ENCODE data around the gene MAL. TPM values are rescaled to one million over a fixed set of nuclear protein-coding genes. Genes with fewer than 3 reads are reported as not detected.
A peak's percentile ranks its signal among the peaks of the same experiment; 100 is the strongest.

Gene MAL
- total RNA-seq, 1 donor from 2014 or later, result 250 TPM

- Mint-ChIP-seq H3K4me3 (no peak overlapping the region), H3K4me1 (ENCODE audit: unreplicated experiment) (no peaks in the 10 kb centered on the region), H3K27me3 (no peaks in the 10 kb centered on the region), H3K27ac (no peak overlapping the region), H3K36me3 (no peaks in the 10 kb centered on the region), H3K9me3 (no peaks in the 10 kb centered on the region)
- no peak for TF ChIP-seq CTCF (conservative IDR thresholded peaks at IDR 0.05)
- no peak for DNase-seq (ENCODE audit: extremely low spot score, unreplicated experiment)
Measured at GRCh38 chr2:95071856-95072255, 46.3 kb downstream of the MAL start.

- Mint-ChIP-seq H3K4me3 (no peak overlapping the region), H3K27ac (no peak overlapping the region), H3K27me3 (peaks cover 2% of the 10 kb centered on the region), H3K9me3 (no peaks in the 10 kb centered on the region), H3K36me3 (no peaks in the 10 kb centered on the region), H3K4me1 (ENCODE audit: unreplicated experiment) (peaks cover 3% of the 10 kb centered on the region)
- DNase-seq (ENCODE audit: extremely low spot score, unreplicated experiment), result no peak
- no peak for TF ChIP-seq CTCF (conservative IDR thresholded peaks at IDR 0.05)
Measured at GRCh38 chr2:95072424-95072823, 46.9 kb downstream of the MAL start.

- no peaks in the 10 kb centered on the region for H3K9me3 Mint-ChIP-seq
- H3K27ac Mint-ChIP-seq, result no peak overlapping the region
- peaks cover 5% of the 10 kb centered on the region for H3K4me1 Mint-ChIP-seq (ENCODE audit: unreplicated experiment)
- no peak for TF ChIP-seq CTCF (conservative IDR thresholded peaks at IDR 0.05)
- H3K27me3 Mint-ChIP-seq, result peaks cover 14% of the 10 kb centered on the region
- H3K4me3 Mint-ChIP-seq, result no peak overlapping the region
- no peak for DNase-seq (ENCODE audit: extremely low spot score, unreplicated experiment)
- no peaks in the 10 kb centered on the region for H3K36me3 Mint-ChIP-seq
Measured at GRCh38 chr2:95073856-95074662, 48.6 kb downstream of the MAL start.

GRCh38 chr2:95074663-95075439 lies 49.3 kb downstream of the MAL start:
- H3K27ac Mint-ChIP-seq, result no peak overlapping the region
- H3K27me3 Mint-ChIP-seq, result peaks cover 16% of the 10 kb centered on the region
- no peak overlapping the region for H3K4me3 Mint-ChIP-seq
- DNase-seq (ENCODE audit: extremely low spot score, unreplicated experiment), result no peak
- H3K9me3 Mint-ChIP-seq, result no peaks in the 10 kb centered on the region
- H3K36me3 Mint-ChIP-seq, result no peaks in the 10 kb centered on the region
- H3K4me1 Mint-ChIP-seq (ENCODE audit: unreplicated experiment), result peaks cover 5% of the 10 kb centered on the region
- TF ChIP-seq CTCF (conservative IDR thresholded peaks at IDR 0.05), result no peak

GRCh38 chr2:95075440-95076132 lies 50.1 kb downstream of the MAL start:
- Mint-ChIP-seq H3K4me1 (ENCODE audit: unreplicated experiment) (peaks cover 5% of the 10 kb centered on the region), H3K36me3 (no peaks in the 10 kb centered on the region), H3K27ac (no peak overlapping the region), H3K4me3 (peak overlapping the region; percentile 31), H3K27me3 (peaks cover 17% of the 10 kb centered on the region), H3K9me3 (no peaks in the 10 kb centered on the region)
- no peak for TF ChIP-seq CTCF (conservative IDR thresholded peaks at IDR 0.05)
- no peak for DNase-seq (ENCODE audit: extremely low spot score, unreplicated experiment)

Data from type B pancreatic cell (in vitro differentiated cells).